Astrocyte (in vitro differentiated cells and primary cell): ENCODE data around the gene MAOB.
"Not testable (repeated sequence)": the region's sequence is repeated elsewhere in the genome, so short reads cannot be mapped to it uniquely, and the experiment has no call there.

ENCODE experiments used
- CTCF ChIP-seq: IDR thresholded peaks from 2 replicates; pipeline ENCODE4 v1.5.1; 2011; ENCODE audit warnings: low read depth, mild to moderate bottlenecking, inconsistent platforms, low read length, moderate library complexity; ENCODE audit not compliant: insufficient read depth
- EZH2 ChIP-seq: IDR thresholded peaks from 2 replicates; pipeline ENCODE4 v1.6.1; 2012; ENCODE audit warnings: mild to moderate bottlenecking, low read length, inconsistent platforms; ENCODE audit not compliant: insufficient read depth

GRCh38 chrX:43725227-43725626 is 157.0 kb downstream of the MAOB start:
- TF ChIP-seq EZH2, CTCF: not testable (repeated sequence)
